ENCODE data around the gene ZAR1L.

The ZAR1L gene

DNA sequence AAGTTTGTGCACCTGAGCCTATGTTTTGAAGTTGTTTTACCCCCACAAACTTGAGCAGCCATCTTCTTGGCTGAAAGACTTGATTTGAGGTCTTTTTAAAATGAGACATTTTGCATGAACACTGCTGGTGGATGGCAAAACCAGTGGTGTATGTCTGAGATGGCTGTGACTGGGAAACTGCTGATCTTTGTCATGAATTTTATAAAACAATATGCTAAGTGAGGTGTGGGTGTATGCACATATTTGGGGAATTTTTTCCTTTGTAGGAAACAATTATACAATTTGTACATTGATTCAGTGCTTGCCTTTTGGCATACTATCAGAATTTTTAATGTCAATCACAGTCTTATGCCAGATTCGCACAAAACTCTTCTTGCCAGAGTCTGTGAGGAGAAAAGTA is 52.5 kb downstream of the ZAR1L start:
- ChIA-PET POLR2A (no interaction called here), CTCF (interaction anchor here (2.9 kb wide), 1 partner anchor 16 kb away, joined by 17 read pairs; no protein-coding TSS in a partner anchor)
- DNase-seq (ENCODE audit: extremely low spot score): no peak
- TF ChIP-seq CTCF (IDR thresholded peaks at IDR 0.05; ENCODE audit: control extremely low read depth, extremely low read depth, low read depth, missing control alignments): no peak

- ChIA-PET POLR2A (no interaction called here), CTCF (interaction anchor here (2.9 kb wide), 1 partner anchor 16 kb away, joined by 17 read pairs; no protein-coding TSS in a partner anchor)
- TF ChIP-seq CTCF (IDR thresholded peaks at IDR 0.05; ENCODE audit: control extremely low read depth, extremely low read depth, low read depth, missing control alignments): no peak
- DNase-seq (ENCODE audit: extremely low spot score): no peak
These were observed 53.0 kb downstream of the ZAR1L start for GRCh38 chr13:32262165-32262564.

GRCh38 chr13:32261567-32261966 is 53.6 kb downstream of the ZAR1L start:
- ChIA-PET CTCF (interaction anchor here (0.9 to 2.9 kb wide), 3 partner anchors 15 to 34 kb away, joined by 3 to 17 read pairs (median 3); no protein-coding TSS in a partner anchor), POLR2A (no interaction called here)
- no peak for DNase-seq (ENCODE audit: extremely low spot score)
- TF ChIP-seq CTCF (IDR thresholded peaks at IDR 0.05; ENCODE audit: control extremely low read depth, extremely low read depth, low read depth, missing control alignments): no peak

GRCh38 chr13:32259116-32259515 is 56.0 kb downstream of the ZAR1L start:
- CTCF ChIA-PET: interaction anchor here (2.4 kb wide), 1 partner anchor 10 kb away, joined by 9 read pairs; no protein-coding TSS in a partner anchor
- POLR2A ChIA-PET: no interaction called here
- no peak for TF ChIP-seq CTCF (IDR thresholded peaks at IDR 0.05; ENCODE audit: control extremely low read depth, extremely low read depth, low read depth, missing control alignments)
- DNase-seq (ENCODE audit: extremely low spot score): no peak

GRCh38 chr13:32257649-32258048 is 57.5 kb downstream of the ZAR1L start:
- ChIA-PET POLR2A (no interaction called here), CTCF (interaction anchor here (3.9 kb wide), 1 partner anchor 12 kb away, joined by 33 read pairs; no protein-coding TSS in a partner anchor)
- no peak for TF ChIP-seq CTCF (IDR thresholded peaks at IDR 0.05; ENCODE audit: control extremely low read depth, extremely low read depth, low read depth, missing control alignments)
- DNase-seq (ENCODE audit: extremely low spot score): no peak

DNA sequence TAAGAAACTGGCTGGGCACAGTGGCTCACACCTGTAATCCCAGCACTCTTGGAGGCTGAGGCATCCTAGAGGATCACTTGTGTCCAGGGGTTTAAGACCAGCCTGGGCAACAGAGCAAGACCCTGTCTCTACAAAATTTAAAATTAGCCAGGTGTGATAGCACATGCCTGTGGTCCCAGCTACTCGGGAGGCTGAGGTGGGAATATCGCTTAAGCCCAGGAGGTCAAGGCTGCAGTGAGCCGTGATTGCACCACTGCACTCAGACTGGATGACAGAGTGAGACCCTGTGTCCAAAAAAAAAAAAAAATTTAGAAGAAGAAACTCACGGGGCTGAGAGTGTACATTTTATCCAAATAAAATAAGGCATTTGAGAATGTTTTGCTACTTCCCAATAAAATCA is 58.9 kb downstream of the ZAR1L start:
- no peak for DNase-seq (ENCODE audit: extremely low spot score)
- CTCF ChIA-PET: interaction anchor here (3.9 kb wide), 1 partner anchor 10 kb away, joined by 33 read pairs; no protein-coding TSS in a partner anchor
- no peak for TF ChIP-seq CTCF (IDR thresholded peaks at IDR 0.05; ENCODE audit: control extremely low read depth, extremely low read depth, low read depth, missing control alignments)
- POLR2A ChIA-PET: no interaction called here
